Measurements from ENCODE around the gene FEZF2.

FEZF2 gene

GRCh38 chr3:62378921-62379320 lies 5.6 kb upstream of the FEZF2 start:
- in situ Hi-C loops (cut with MboI; ENCODE audit: low sequenced_read_pairs), result no loop called here
- peaks cover 70% of the 10 kb centered on the region for H3K27me3 ChIP-seq (ENCODE audit: low read depth)

DNA sequence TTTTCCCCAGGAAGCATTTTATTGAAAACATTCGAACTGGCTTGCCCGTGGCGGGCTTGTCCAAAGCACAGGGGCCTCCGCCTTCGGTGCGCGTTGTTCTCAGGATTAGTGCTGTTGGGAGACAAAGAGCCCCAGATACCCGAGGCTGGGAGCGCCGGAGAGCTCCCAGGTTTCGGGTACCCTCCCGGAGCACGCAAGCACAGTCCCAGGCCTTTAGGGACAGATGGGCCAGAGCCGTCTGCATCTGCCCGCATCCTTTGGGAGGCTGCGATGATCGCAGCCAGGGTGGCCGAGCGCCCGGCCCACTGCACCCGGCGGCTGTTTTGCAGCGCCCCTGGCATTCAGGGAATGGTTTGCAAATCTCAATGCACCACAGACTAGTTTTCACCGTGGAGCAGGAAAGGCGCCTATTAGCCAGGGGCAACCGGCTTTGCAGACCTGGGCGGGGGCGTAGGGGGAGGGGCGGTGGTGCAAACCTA lies 5.0 kb upstream of the FEZF2 start:
- Histone ChIP-seq H3K9me3 (no peaks in the 10 kb centered on the region), H3K4me1 (peaks cover 10% of the 10 kb centered on the region), H3K4me3 (no peak overlapping the region), H3K36me3 (replicated peaks) (no peaks in the 10 kb centered on the region), H3K27me3 (ENCODE audit: low read depth) (peaks cover 72% of the 10 kb centered on the region)
- DNase-seq (ENCODE audit: low spot score in 2 of 2), result no peak
- in situ Hi-C loops (cut with MboI; ENCODE audit: low sequenced_read_pairs), result no loop called here

More at GRCh38 chr3:62378921-62379320, 5.6 kb upstream of the FEZF2 start:
- H3K9me3 ChIP-seq, result no peaks in the 10 kb centered on the region
- no peaks in the 10 kb centered on the region for H3K36me3 ChIP-seq (replicated peaks)
- no peak overlapping the region for H3K4me3 ChIP-seq
- DNase-seq (ENCODE audit: low spot score in 2 of 2), result no peak
- H3K4me1 ChIP-seq, result peaks cover 10% of the 10 kb centered on the region

GRCh38 chr3:62376906-62377877 lies 3.8 kb upstream of the FEZF2 start:
- Histone ChIP-seq H3K4me3 (no peak overlapping the region), H3K9me3 (no peaks in the 10 kb centered on the region), H3K36me3 (replicated peaks) (no peaks in the 10 kb centered on the region), H3K4me1 (peaks cover 10% of the 10 kb centered on the region), H3K27me3 (ENCODE audit: low read depth) (peaks cover 63% of the 10 kb centered on the region)
- DNase-seq (ENCODE audit: low spot score in 2 of 2), result no peak
- in situ Hi-C loops (cut with MboI; ENCODE audit: low sequenced_read_pairs), result no loop called here

GRCh38 chr3:62376454-62376720 lies 3.0 kb upstream of the FEZF2 start:
- H3K4me3 ChIP-seq, result no peak overlapping the region
- H3K4me1 ChIP-seq, result peaks cover 10% of the 10 kb centered on the region
- in situ Hi-C loops (cut with MboI; ENCODE audit: low sequenced_read_pairs), result no loop called here
- DNase-seq (ENCODE audit: low spot score in 2 of 2), result no peak
- H3K36me3 ChIP-seq (replicated peaks), result no peaks in the 10 kb centered on the region
- no peaks in the 10 kb centered on the region for H3K9me3 ChIP-seq
- H3K27me3 ChIP-seq (ENCODE audit: low read depth), result peaks cover 55% of the 10 kb centered on the region

- DNase-seq (ENCODE audit: low spot score in 2 of 2), result no peak
- H3K9me3 ChIP-seq, result no peaks in the 10 kb centered on the region
- no peaks in the 10 kb centered on the region for H3K36me3 ChIP-seq (replicated peaks)
- peaks cover 10% of the 10 kb centered on the region for H3K4me1 ChIP-seq
- H3K27me3 ChIP-seq (ENCODE audit: low read depth), result peaks cover 50% of the 10 kb centered on the region
- H3K4me3 ChIP-seq, result no peak overlapping the region
- in situ Hi-C loops (cut with MboI; ENCODE audit: low sequenced_read_pairs), result no loop called here
Observed at GRCh38 chr3:62375655-62376453, 2.5 kb upstream of the FEZF2 start.

GRCh38 chr3:62374341-62375218 lies 1.2 kb upstream of the FEZF2 start:
- H3K27me3 ChIP-seq (ENCODE audit: low read depth), result peaks cover 42% of the 10 kb centered on the region
- in situ Hi-C loops (cut with MboI; ENCODE audit: low sequenced_read_pairs), result no loop called here
- peaks cover 10% of the 10 kb centered on the region for H3K4me1 ChIP-seq
- H3K36me3 ChIP-seq (replicated peaks), result no peaks in the 10 kb centered on the region
- DNase-seq (ENCODE audit: low spot score in 2 of 2), result peak; percentile 24 to 26
- H3K9me3 ChIP-seq, result peaks cover 4% of the 10 kb centered on the region; the same call in 1 of the 2 replicates
- peak overlapping the region; percentile 4; the same call in 1 of the 2 replicates for H3K4me3 ChIP-seq

DNA sequence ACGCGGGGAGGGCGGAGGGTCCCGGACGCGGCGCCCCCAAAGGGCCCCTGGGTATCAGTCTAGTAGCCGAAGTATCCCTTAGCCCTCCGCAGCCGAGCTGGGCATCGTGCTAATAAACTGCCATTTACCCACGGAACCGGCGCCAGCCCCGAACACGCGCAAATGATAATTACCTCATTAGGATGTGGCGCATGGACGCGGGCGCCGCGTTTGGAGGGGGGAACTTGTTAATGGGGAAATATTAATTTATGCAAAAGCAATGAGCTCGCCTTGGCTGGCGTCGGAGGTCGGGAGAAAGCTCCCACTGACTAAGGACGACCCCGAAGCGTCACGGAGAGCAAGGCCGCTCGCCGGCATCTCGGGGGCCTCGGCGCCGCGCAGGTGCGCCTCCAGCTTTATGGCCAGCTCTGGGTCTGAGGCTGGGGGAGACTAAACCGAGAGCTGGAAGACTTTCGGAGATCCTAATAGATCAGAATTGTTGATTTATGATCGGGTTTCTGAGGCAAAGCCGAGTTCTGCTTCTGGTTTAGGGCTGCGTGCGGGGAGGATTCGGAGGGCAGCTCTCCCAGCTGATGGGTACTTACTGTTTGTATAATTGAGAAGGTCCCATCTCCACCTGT lies 474 bp upstream of the FEZF2 start:
- Histone ChIP-seq H3K36me3 (replicated peaks) (no peaks in the 10 kb centered on the region), H3K4me3 (peak overlapping the region; percentile 4; the same call in 1 of the 2 replicates), H3K4me1 (peaks cover 10% of the 10 kb centered on the region), H3K27me3 (ENCODE audit: low read depth) (peaks cover 34% of the 10 kb centered on the region), H3K9me3 (peaks cover 6% of the 10 kb centered on the region; the same call in 1 of the 2 replicates)
- no peak for DNase-seq (ENCODE audit: low spot score in 2 of 2)
- in situ Hi-C loops (cut with MboI; ENCODE audit: low sequenced_read_pairs), result no loop called here

GRCh38 chr3:62372621-62373041 lies 719 bp downstream of the FEZF2 start:
- Histone ChIP-seq H3K4me3 (no peak overlapping the region), H3K36me3 (replicated peaks) (no peaks in the 10 kb centered on the region), H3K4me1 (peaks cover 10% of the 10 kb centered on the region), H3K9me3 (peaks cover 6% of the 10 kb centered on the region; the same call in 1 of the 2 replicates), H3K27me3 (ENCODE audit: low read depth) (peaks cover 36% of the 10 kb centered on the region)
- in situ Hi-C loops (cut with MboI; ENCODE audit: low sequenced_read_pairs), result no loop called here
- no peak for DNase-seq (ENCODE audit: low spot score in 2 of 2)

DNA sequence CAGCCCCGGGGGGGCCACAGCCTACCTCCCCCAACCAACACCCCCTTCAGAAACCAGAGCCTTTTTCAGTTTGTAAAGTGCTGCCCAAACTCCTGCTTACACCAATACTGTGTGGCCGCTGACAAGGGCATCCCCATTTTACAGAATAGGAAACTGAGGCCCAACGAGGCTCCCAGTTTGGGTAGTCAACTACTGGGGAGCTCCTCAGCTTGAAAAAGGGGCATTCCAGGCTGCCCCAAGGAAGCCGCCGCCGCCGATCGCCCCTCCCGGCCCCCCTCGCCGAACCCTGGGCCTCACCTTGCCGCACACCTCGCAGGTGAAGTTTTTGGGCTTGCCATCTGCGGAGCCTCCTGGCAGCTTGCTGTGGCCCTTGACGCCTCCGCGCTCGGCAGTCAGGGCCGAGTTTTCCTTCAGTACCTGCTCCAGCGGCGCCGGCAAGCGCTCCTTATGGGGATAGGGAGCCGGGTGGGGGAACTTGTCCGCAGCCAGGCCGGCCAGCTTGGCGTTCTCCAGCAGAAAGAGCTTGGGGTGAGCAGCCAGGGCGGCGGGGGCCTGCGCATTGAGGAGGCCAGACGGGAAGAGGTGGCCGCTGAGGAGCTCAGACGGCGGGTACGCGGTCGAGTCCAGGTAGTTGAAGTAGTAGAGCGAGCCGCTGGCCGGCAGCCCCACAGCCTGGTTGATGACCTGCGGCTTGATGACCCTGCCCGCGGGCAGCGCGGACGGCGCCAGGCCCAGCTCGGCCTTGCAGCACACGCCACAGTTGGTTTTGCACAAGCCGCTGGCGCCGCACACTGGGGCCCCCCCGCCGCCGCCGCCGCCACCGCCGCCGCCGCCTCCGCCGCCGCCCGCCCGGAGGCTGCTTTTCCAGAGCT lies 1.4 kb downstream of the FEZF2 start:
- no peak for DNase-seq (ENCODE audit: low spot score in 2 of 2)
- Histone ChIP-seq H3K4me3 (no peak overlapping the region), H3K9me3 (peaks cover 6% of the 10 kb centered on the region; the same call in 1 of the 2 replicates), H3K36me3 (replicated peaks) (no peaks in the 10 kb centered on the region), H3K4me1 (peaks cover 10% of the 10 kb centered on the region), H3K27me3 (ENCODE audit: low read depth) (peaks cover 42% of the 10 kb centered on the region)
- in situ Hi-C loops (cut with MboI; ENCODE audit: low sequenced_read_pairs), result no loop called here

DNA sequence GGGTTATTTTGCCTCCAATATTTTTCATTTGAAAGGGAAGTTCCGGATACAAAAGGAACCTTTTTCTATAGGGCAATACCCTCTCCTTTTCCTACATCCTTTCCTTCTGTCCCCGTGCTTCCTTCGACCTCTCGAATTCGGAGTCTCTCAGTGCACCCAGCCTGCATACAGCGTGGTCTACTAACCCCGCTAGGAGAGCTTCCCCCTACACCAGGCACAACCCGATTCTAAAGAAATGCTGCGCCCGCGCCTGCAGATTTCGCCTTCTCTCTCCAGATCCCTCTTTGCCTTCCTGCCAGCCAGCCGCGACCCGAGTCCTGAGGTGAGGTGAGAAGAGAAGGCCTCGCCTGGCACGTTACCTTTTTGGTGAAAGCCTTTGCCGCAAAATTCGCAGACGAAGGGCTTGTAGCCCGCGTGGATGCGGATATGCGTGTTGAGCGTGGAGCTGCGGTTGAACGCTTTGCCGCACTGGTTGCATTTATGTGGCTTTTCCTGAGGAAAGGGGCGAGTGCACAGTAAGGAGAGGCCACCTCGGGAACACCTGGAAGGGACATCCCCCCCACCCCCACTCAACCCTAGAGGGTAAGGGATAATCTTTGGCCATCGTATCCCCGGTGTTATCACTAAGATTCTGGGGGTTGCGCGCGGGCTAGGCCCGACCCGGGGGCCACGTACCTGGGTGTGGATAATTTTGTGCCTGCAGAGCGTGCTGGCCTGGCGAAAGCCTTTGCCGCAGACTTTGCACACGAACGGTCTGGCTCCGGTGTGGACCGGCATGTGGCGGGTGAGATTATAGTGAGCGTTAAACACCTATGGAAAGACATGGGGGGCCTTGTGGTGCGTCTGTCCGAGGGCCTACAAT lies 2.3 kb downstream of the FEZF2 start:
- Histone ChIP-seq H3K4me3 (no peak overlapping the region), H3K4me1 (peaks cover 19% of the 10 kb centered on the region), H3K27me3 (ENCODE audit: low read depth) (peaks cover 48% of the 10 kb centered on the region), H3K36me3 (replicated peaks) (no peaks in the 10 kb centered on the region), H3K9me3 (peaks cover 6% of the 10 kb centered on the region; the same call in 1 of the 2 replicates)
- DNase-seq (ENCODE audit: low spot score in 2 of 2), result no peak
- in situ Hi-C loops (cut with MboI; ENCODE audit: low sequenced_read_pairs), result no loop called here

- peaks cover 21% of the 10 kb centered on the region for H3K4me1 ChIP-seq
Observed at GRCh38 chr3:62370112-62370857, 3.1 kb downstream of the FEZF2 start.

More at GRCh38 chr3:62370112-62370857, 3.1 kb downstream of the FEZF2 start:
- in situ Hi-C loops (cut with MboI; ENCODE audit: low sequenced_read_pairs), result no loop called here
- Histone ChIP-seq H3K9me3 (peaks cover 6% of the 10 kb centered on the region; the same call in 1 of the 2 replicates), H3K4me3 (no peak overlapping the region), H3K36me3 (replicated peaks) (no peaks in the 10 kb centered on the region), H3K27me3 (ENCODE audit: low read depth) (peaks cover 40% of the 10 kb centered on the region)
- DNase-seq (ENCODE audit: low spot score in 2 of 2), result no peak

Measured in HAP-1 (cell line).